GM12878 (cell line): ENCODE results near the gene SLC6A3. TPM values are rescaled to one million over a fixed set of nuclear protein-coding genes. Genes with fewer than 3 reads are reported as not detected.

Experiments used
- CREB1 ChIP-seq: IDR thresholded peaks from 2 replicates; pipeline ENCODE4 v1.6.1; 2012; ENCODE audit warnings: low read depth, mild to moderate bottlenecking, inconsistent platforms
- E4F1 ChIP-seq: fragments of 450-650 bp; IDR thresholded peaks from 2 replicates; pipeline ENCODE4 v1.6.1; 2018; ENCODE audit warnings: borderline replicate concordance, mild to moderate bottlenecking; ENCODE audit not compliant: partially characterized antibody
- GABPA ChIP-seq: IDR thresholded peaks from 2 replicates; pipeline ENCODE4 v1.6.1; 2014; ENCODE audit warnings: antibody characterized with exemption, low read depth, mild to moderate bottlenecking, inconsistent platforms
- HDAC6 ChIP-seq: fragments of 200-600 bp; sonication (generic); IDR thresholded peaks from one replicate; pipeline ENCODE4 v1.8.0; 2017; ENCODE audit warnings: antibody characterized with exemption; ENCODE audit not compliant: unreplicated experiment
- HDGF ChIP-seq: fragments of 450-650 bp; IDR thresholded peaks from 2 replicates; pipeline ENCODE4 v1.6.1; 2016; ENCODE audit warnings: antibody characterized with exemption
- KAT2A ChIP-seq: conservative IDR thresholded peaks from 2 replicates; pipeline ENCODE4 v1.6.1; 2011; ENCODE audit warnings: low read depth, low read length; ENCODE audit not compliant: control insufficient read depth
- MTA2 ChIP-seq: fragments of 450-650 bp; IDR thresholded peaks from 2 replicates; pipeline ENCODE4 v1.6.1; 2016; ENCODE audit warnings: low read depth, mild to moderate bottlenecking, moderate library complexity
- NBN ChIP-seq: fragments of 450-650 bp; IDR thresholded peaks from 2 replicates; pipeline ENCODE4 v1.6.1; 2016
- NFIC ChIP-seq: IDR thresholded peaks from 2 replicates; pipeline ENCODE4 v1.6.1; 2012; ENCODE audit warnings: low read depth, mild to moderate bottlenecking, inconsistent platforms, low read length, moderate library complexity
- NFYA ChIP-seq: IDR thresholded peaks from 2 replicates; pipeline ENCODE4 v1.6.1; 2011; ENCODE audit warnings: low read depth, mild to moderate bottlenecking, low read length, improper control_type of control experiment, borderline replicate concordance
- NR2F1 ChIP-seq: fragments of 450-650 bp; conservative IDR thresholded peaks from 2 replicates; pipeline ENCODE4 v1.6.1; 2017; ENCODE audit warnings: mild to moderate bottlenecking
- POLR2AphosphoS5 ChIP-seq: IDR thresholded peaks from 2 replicates; pipeline ENCODE4 v1.6.1; 2011; ENCODE audit warnings: mild to moderate bottlenecking, low read length, inconsistent platforms
- RAD21 ChIP-seq: IDR thresholded peaks from 2 replicates; pipeline ENCODE4 v1.6.1; 2011; ENCODE audit warnings: mild to moderate bottlenecking, low read depth, low read length, moderate library complexity; ENCODE audit not compliant: insufficient read depth
- RAD51 ChIP-seq: fragments of 450-650 bp; IDR thresholded peaks from 2 replicates; pipeline ENCODE4 v1.6.1; 2016; ENCODE audit warnings: moderate library complexity, mild to moderate bottlenecking, inconsistent platforms
- RUNX3 ChIP-seq: IDR thresholded peaks from 2 replicates; pipeline ENCODE4 v1.6.1; 2012; ENCODE audit warnings: low read length, inconsistent platforms
- SIN3A ChIP-seq: IDR thresholded peaks from 2 replicates; pipeline ENCODE4 v1.6.1; 2012; ENCODE audit warnings: low read depth, low read length, improper control_type of control experiment
- SREBF2 ChIP-seq: IDR thresholded peaks from 2 replicates; pipeline ENCODE4 v1.6.1; 2012; ENCODE audit warnings: mild to moderate bottlenecking, low read length
- TCF7 ChIP-seq: IDR thresholded peaks from 2 replicates; pipeline ENCODE4 v1.6.1; 2014; ENCODE audit warnings: antibody characterized with exemption, borderline replicate concordance
- ZNF24 ChIP-seq: fragments of 450-650 bp; IDR thresholded peaks from 2 replicates; pipeline ENCODE4 v1.6.1; 2017; ENCODE audit warnings: antibody characterized with exemption, mild to moderate bottlenecking
- ZNF274 ChIP-seq: IDR thresholded peaks from one replicate; pipeline ENCODE4 v1.8.0; 2011; ENCODE audit not compliant: insufficient read length, insufficient read depth
- ZNF622 ChIP-seq: fragments of 450-650 bp; IDR thresholded peaks from 2 replicates; pipeline ENCODE4 v1.6.1; 2017; ENCODE audit warnings: mild to moderate bottlenecking, inconsistent platforms
- ZSCAN29 ChIP-seq: fragments of 450-650 bp; IDR thresholded peaks from 2 replicates; pipeline ENCODE4 v1.6.1; 2017; ENCODE audit warnings: mild to moderate bottlenecking, moderate library complexity
- ZZZ3 ChIP-seq: IDR thresholded peaks from 2 replicates; pipeline ENCODE4 v1.6.1; 2011; ENCODE audit warnings: low read depth; ENCODE audit not compliant: control insufficient read depth, insufficient read length
- polyA plus RNA-seq, 11 experiments: library from polyadenylated mRNA; depleted of rRNA in 4 of 11; unstranded in 6 of 11; stranded (reverse) in 5 of 11; fragments of >200 nt; fragmentation: Nextera tagmentation in 4 of 11; fragmentation: Illumina TruSeq in 1 of 11; extraction: Ambion mirVana in 4 of 11; extraction: Trizol in 1 of 11; gene quantifications; 1 replicate in 1 of 11; 2 replicates in 10 of 11; pipeline versions ENCODE4 v1.2.1 to v1.2.3, GENCODE V29; 2011 to 2016; ENCODE audit warnings: inconsistent platforms in 2 of 11, missing spikeins in 2 of 11, low read depth in 1 of 11
- total RNA-seq, 4 experiments: library from RNA; depleted of rRNA in 3 of 4; stranded (reverse); fragments of >200 nt in 3 of 4; fragmentation: Illumina TruSeq in 1 of 4; extraction: Trizol in 1 of 4; gene quantifications; 2 replicates each; pipeline versions ENCODE4 v1.2.1 to v1.2.3, GENCODE V29; 2013 to 2021
- TF ChIP-seq, protein P1 (sequence below): fragments of 150-350 bp; IDR thresholded peaks from 2 replicates; pipeline ENCODE4 v1.6.1; 2016; ENCODE audit warnings: low read depth, low read length
- TF ChIP-seq, protein P2 (sequence below): IDR thresholded peaks from 2 replicates; pipeline ENCODE4 v1.6.1; 2012; ENCODE audit warnings: mild to moderate bottlenecking, low read depth, low read length
- TF ChIP-seq, protein P3 (sequence below): IDR thresholded peaks from 2 replicates; pipeline ENCODE4 v1.6.1; 2012; ENCODE audit warnings: low read depth, low read length, improper control_type of control experiment

The SLC6A3 gene
- total and polyA plus RNA-seq, 10 of the 15 experiments (the other 5 are each of a cell fraction or from before 2014, with no cell fraction given) = 0.01 TPM; not detected in 9

DNA sequence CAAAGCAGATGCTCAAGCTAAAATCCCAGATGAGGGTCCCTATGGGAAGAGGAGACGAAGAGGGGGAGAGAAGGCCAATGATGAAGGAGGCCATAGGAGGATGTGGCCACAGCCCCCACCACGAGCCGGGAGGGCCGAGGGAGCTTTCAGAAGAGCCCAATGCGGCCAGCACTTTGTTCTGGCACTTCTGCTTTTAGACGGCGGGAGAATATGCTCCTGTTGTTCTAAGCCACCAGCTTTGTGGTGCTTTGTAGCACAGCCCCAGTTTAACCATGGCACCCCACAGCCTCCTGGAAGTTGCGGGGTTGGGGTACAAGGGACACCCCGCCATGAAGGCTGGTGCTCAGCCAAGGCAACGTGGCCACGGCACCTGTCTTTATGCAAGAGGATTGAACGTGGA, 45.1 kb upstream of the SLC6A3 start (continued):
- TF ChIP-seq E4F1 (no peak), KAT2A (no peak), HDAC6 (no peak), NBN (peak; percentile 50; the same call in 1 of the 2 replicates), RAD21 (no peak), RAD51 (no peak), TCF7 (no peak), ZSCAN29 (no peak), NR2F1 (no peak), CREB1 (no peak), GABPA (no peak), ZZZ3 (no peak), ZNF24 (no peak), ZNF622 (no peak), SREBF2 (no peak), POLR2AphosphoS5 (peak; percentile 62; the same call in 1 of the 2 replicates), RUNX3 (no peak), NFYA (no peak), ZNF274 (no peak), MTA2 (no peak), HDGF (no peak; the same call in 1 of the 2 replicates), SIN3A (no peak), NFIC (no peak)
- TF ChIP-seq, protein P1, sequence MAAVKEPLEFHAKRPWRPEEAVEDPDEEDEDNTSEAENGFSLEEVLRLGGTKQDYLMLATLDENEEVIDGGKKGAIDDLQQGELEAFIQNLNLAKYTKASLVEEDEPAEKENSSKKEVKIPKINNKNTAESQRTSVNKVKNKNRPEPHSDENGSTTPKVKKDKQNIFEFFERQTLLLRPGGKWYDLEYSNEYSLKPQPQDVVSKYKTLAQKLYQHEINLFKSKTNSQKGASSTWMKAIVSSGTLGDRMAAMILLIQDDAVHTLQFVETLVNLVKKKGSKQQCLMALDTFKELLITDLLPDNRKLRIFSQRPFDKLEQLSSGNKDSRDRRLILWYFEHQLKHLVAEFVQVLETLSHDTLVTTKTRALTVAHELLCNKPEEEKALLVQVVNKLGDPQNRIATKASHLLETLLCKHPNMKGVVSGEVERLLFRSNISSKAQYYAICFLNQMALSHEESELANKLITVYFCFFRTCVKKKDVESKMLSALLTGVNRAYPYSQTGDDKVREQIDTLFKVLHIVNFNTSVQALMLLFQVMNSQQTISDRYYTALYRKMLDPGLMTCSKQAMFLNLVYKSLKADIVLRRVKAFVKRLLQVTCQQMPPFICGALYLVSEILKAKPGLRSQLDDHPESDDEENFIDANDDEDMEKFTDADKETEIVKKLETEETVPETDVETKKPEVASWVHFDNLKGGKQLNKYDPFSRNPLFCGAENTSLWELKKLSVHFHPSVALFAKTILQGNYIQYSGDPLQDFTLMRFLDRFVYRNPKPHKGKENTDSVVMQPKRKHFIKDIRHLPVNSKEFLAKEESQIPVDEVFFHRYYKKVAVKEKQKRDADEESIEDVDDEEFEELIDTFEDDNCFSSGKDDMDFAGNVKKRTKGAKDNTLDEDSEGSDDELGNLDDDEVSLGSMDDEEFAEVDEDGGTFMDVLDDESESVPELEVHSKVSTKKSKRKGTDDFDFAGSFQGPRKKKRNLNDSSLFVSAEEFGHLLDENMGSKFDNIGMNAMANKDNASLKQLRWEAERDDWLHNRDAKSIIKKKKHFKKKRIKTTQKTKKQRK = no peak
- TF ChIP-seq, protein P2, sequence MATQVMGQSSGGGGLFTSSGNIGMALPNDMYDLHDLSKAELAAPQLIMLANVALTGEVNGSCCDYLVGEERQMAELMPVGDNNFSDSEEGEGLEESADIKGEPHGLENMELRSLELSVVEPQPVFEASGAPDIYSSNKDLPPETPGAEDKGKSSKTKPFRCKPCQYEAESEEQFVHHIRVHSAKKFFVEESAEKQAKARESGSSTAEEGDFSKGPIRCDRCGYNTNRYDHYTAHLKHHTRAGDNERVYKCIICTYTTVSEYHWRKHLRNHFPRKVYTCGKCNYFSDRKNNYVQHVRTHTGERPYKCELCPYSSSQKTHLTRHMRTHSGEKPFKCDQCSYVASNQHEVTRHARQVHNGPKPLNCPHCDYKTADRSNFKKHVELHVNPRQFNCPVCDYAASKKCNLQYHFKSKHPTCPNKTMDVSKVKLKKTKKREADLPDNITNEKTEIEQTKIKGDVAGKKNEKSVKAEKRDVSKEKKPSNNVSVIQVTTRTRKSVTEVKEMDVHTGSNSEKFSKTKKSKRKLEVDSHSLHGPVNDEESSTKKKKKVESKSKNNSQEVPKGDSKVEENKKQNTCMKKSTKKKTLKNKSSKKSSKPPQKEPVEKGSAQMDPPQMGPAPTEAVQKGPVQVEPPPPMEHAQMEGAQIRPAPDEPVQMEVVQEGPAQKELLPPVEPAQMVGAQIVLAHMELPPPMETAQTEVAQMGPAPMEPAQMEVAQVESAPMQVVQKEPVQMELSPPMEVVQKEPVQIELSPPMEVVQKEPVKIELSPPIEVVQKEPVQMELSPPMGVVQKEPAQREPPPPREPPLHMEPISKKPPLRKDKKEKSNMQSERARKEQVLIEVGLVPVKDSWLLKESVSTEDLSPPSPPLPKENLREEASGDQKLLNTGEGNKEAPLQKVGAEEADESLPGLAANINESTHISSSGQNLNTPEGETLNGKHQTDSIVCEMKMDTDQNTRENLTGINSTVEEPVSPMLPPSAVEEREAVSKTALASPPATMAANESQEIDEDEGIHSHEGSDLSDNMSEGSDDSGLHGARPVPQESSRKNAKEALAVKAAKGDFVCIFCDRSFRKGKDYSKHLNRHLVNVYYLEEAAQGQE = no peak
- TF ChIP-seq, protein P3, sequence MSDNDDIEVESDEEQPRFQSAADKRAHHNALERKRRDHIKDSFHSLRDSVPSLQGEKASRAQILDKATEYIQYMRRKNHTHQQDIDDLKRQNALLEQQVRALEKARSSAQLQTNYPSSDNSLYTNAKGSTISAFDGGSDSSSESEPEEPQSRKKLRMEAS = no peak
